ENCODE results near the gene PRDM16.

The PRDM16 gene

GRCh38 chr1:3370856-3371703 lies 302.1 kb downstream of the PRDM16 start:
- Histone ChIP-seq H3K36me3 (no peaks in the 10 kb centered on the region), H3K27me3 (ENCODE audit: insufficient read depth, low read depth, severe bottlenecking) (no peaks in the 10 kb centered on the region), H3K27ac (no peak overlapping the region), H3K9me3 (ENCODE audit: severe bottlenecking) (no peaks in the 10 kb centered on the region), H3K4me3 (ENCODE audit: low read depth, low read length) (no peak overlapping the region)
- no peak for TF ChIP-seq CTCF (IDR thresholded peaks at IDR 0.05; ENCODE audit: low read depth, low read length)
- no peak for DNase-seq

- H3K27me3 ChIP-seq (ENCODE audit: insufficient read depth, low read depth, severe bottlenecking) = no peaks in the 10 kb centered on the region
- H3K4me3 ChIP-seq (ENCODE audit: low read depth, low read length) = no peak overlapping the region
- H3K36me3 ChIP-seq = no peaks in the 10 kb centered on the region
- no peaks in the 10 kb centered on the region for H3K9me3 ChIP-seq (ENCODE audit: severe bottlenecking)
- no peak for TF ChIP-seq CTCF (IDR thresholded peaks at IDR 0.05; ENCODE audit: low read depth, low read length)
- no peak overlapping the region for H3K27ac ChIP-seq
- DNase-seq = no peak
These were observed 303.3 kb downstream of the PRDM16 start for GRCh38 chr1:3372317-3372716.

GRCh38 chr1:3373175-3373574 lies 304.2 kb downstream of the PRDM16 start:
- Histone ChIP-seq H3K36me3 (no peaks in the 10 kb centered on the region), H3K27me3 (ENCODE audit: insufficient read depth, low read depth, severe bottlenecking) (no peaks in the 10 kb centered on the region), H3K4me3 (ENCODE audit: low read depth, low read length) (no peak overlapping the region), H3K9me3 (ENCODE audit: severe bottlenecking) (no peaks in the 10 kb centered on the region), H3K27ac (no peak overlapping the region)
- DNase-seq = no peak
- no peak for TF ChIP-seq CTCF (IDR thresholded peaks at IDR 0.05; ENCODE audit: low read depth, low read length)

- no peak overlapping the region for H3K27ac ChIP-seq
- no peak for DNase-seq
- H3K27me3 ChIP-seq (ENCODE audit: insufficient read depth, low read depth, severe bottlenecking) = no peaks in the 10 kb centered on the region
- H3K36me3 ChIP-seq = no peaks in the 10 kb centered on the region
- TF ChIP-seq CTCF (IDR thresholded peaks at IDR 0.05; ENCODE audit: low read depth, low read length) = no peak
- no peak overlapping the region for H3K4me3 ChIP-seq (ENCODE audit: low read depth, low read length)
- no peaks in the 10 kb centered on the region for H3K9me3 ChIP-seq (ENCODE audit: severe bottlenecking)
These were observed 304.9 kb downstream of the PRDM16 start for GRCh38 chr1:3373700-3374405.

- no peaks in the 10 kb centered on the region for H3K9me3 ChIP-seq (ENCODE audit: severe bottlenecking)
- DNase-seq = no peak
- TF ChIP-seq CTCF (IDR thresholded peaks at IDR 0.05; ENCODE audit: low read depth, low read length) = no peak
- no peak overlapping the region for H3K4me3 ChIP-seq (ENCODE audit: low read depth, low read length)
- no peaks in the 10 kb centered on the region for H3K27me3 ChIP-seq (ENCODE audit: insufficient read depth, low read depth, severe bottlenecking)
- no peak overlapping the region for H3K27ac ChIP-seq
- H3K36me3 ChIP-seq = no peaks in the 10 kb centered on the region
These were observed 306.2 kb downstream of the PRDM16 start for GRCh38 chr1:3375245-3375644.

Data from WERI-Rb-1 (cell line).